Endothelial cell of umbilical vein (primary cell): Measurements from ENCODE around the gene ORC5. TPM values are rescaled to one million over a fixed set of nuclear protein-coding genes. Genes with fewer than 3 reads are reported as not detected.
A peak's percentile ranks its signal among the peaks of the same experiment; 100 is the strongest.

Experiments used
- BruUV-seq: library from RNA; stranded (reverse); fragments of 400-500 nt; replicated peaks from 2 replicates; lab custom pipeline; 2021; lab: Mats Ljungman, UMichigan
- CTCF ChIA-PET: fragments of 300-600, 350-600 bp; sonication (Branson Sonifier 250); formaldehyde crosslinking; loops from one replicate; lab custom pipeline; 2021; ENCODE audit warnings: antibody characterized with exemption, inconsistent platforms; lab: Charles Lee
- POLR2A ChIA-PET: fragments of 300-600, 350-600 bp; sonication (Branson Sonifier 250); formaldehyde crosslinking; loops from one replicate; lab custom pipeline; 2021; ENCODE audit warnings: antibody characterized with exemption, inconsistent platforms; lab: Charles Lee
- DNase-seq: peaks from one replicate; pipeline ENCODE4 v3.0.0-alpha.2; 2011; ENCODE audit warnings: low read depth, low spot score
- FAIRE-seq: peaks from 2 replicates; lab custom pipeline; 2011; peaks lifted over from hg19 to GRCh38; lab: Jason Lieb, UNC
- H2AFZ ChIP-seq: 2 replicates; pipeline ENCODE4 v1.6.0; 2012; ENCODE audit warnings: low read depth, low read length, control low read depth, inconsistent platforms
- H3K27ac ChIP-seq: 2 replicates; pipeline ENCODE4 v1.5.1; 2011; ENCODE audit warnings: low read depth, mild to moderate bottlenecking, control low read depth, low read length, moderate library complexity; ENCODE audit not compliant: insufficient read depth
- H3K27me3 ChIP-seq, 2 experiments: 2 replicates each; pipeline versions ENCODE4 v1.6.0 to v1.6.1; 2011; ENCODE audit warnings: low read length in 2 of 2, mixed read lengths in 1 of 2; ENCODE audit not compliant: control insufficient read depth in 2 of 2, insufficient read depth in 2 of 2
- H3K36me3 ChIP-seq, 2 experiments: 2 replicates in 1 of 2; 3 replicates in 1 of 2; pipeline ENCODE4 v1.5.1; 2011; ENCODE audit warnings: low read length in 2 of 2, mild to moderate bottlenecking in 1 of 2, moderate library complexity in 1 of 2; ENCODE audit not compliant: control insufficient read depth in 2 of 2, insufficient read depth in 2 of 2; ENCODE audit errors: extremely low read depth in 1 of 2
- H3K4me1 ChIP-seq: 3 replicates; pipeline ENCODE4 v1.5.1; 2011; ENCODE audit warnings: mild to moderate bottlenecking, low read length; ENCODE audit not compliant: control insufficient read depth, insufficient read depth; ENCODE audit errors: extremely low read depth
- H3K4me2 ChIP-seq: 2 replicates; pipeline ENCODE4 v1.6.1; 2011; ENCODE audit warnings: low read length, control low read depth, mixed read lengths; ENCODE audit not compliant: insufficient read depth
- H3K4me3 ChIP-seq, 3 experiments: fragments of 200-600 bp in 1 of 3; sonication (generic), shearing (Covaris generic) in 1 of 3; replicated peaks in 1 of 3; 2 replicates each; pipeline ENCODE4 v1.5.1; 2011 to 2016; ENCODE audit warnings: control low read depth in 3 of 3, low read length in 3 of 3, mild to moderate bottlenecking in 2 of 3, inconsistent platforms in 1 of 3, low read depth in 1 of 3, moderate library complexity in 1 of 3; ENCODE audit not compliant: insufficient read depth in 1 of 3
- H3K79me2 ChIP-seq: 2 replicates; pipeline ENCODE4 v1.6.0; 2012; ENCODE audit warnings: low read length, inconsistent platforms; ENCODE audit not compliant: control insufficient read depth, insufficient read depth
- H3K9ac ChIP-seq: replicated peaks from 2 replicates; pipeline ENCODE3; 2011; ENCODE audit warnings: low read length, control low read depth; ENCODE audit not compliant: insufficient read depth; ENCODE audit errors: extremely low read depth
- H3K9me1 ChIP-seq: replicated peaks from 3 replicates; pipeline ENCODE4 v1.6.0; 2011; ENCODE audit warnings: mild to moderate bottlenecking, low read length; ENCODE audit not compliant: control insufficient read depth, insufficient read depth; ENCODE audit errors: extremely low read depth
- H3K9me3 ChIP-seq: replicated peaks from 2 replicates; pipeline ENCODE4 v1.5.1; 2012; ENCODE audit warnings: low read length, inconsistent platforms; ENCODE audit not compliant: control insufficient read depth, insufficient read depth
- H4K20me1 ChIP-seq: replicated peaks from 2 replicates; pipeline ENCODE3; 2011; ENCODE audit warnings: mild to moderate bottlenecking, low read length; ENCODE audit not compliant: control insufficient read depth, insufficient read depth; ENCODE audit errors: extremely low read depth
- POLR2A ChIP-seq: IDR thresholded peaks from 2 replicates; pipeline ENCODE4 v1.6.1; 2012; ENCODE audit warnings: low read depth, mild to moderate bottlenecking, control low read depth, low read length
- dilution Hi-C: fragments of 300-500 bp; cut with MboI; formaldehyde crosslinking; loops from one replicate; pipeline ENCODE4 v1.15.0; 2019; ENCODE audit warnings: low sequenced_read_pairs; ENCODE audit not compliant: extremely low pct_ligation_motif_present
- intact Hi-C: fragments of 100-400 bp; cut with micrococcal nuclease; formaldehyde crosslinking; loops from one replicate; pipeline ENCODE4 v1.10.0; 2022
- polyA plus RNA-seq, 4 experiments: library from polyadenylated mRNA; depleted of rRNA in 3 of 4; stranded (reverse) in 3 of 4; unstranded in 1 of 4; fragments of >200 nt; gene quantifications; 2 replicates each; pipeline versions ENCODE4 v1.2.1 to v1.2.3, GENCODE V29; 2011 to 2012; ENCODE audit warnings: missing spikeins in 1 of 4
- total RNA-seq: library from RNA; stranded (reverse); gene quantifications from 2 replicates; pipeline ENCODE4 v1.2.3, GENCODE V29; 2021
- TF ChIP-seq, protein P1 (sequence below), 2 donors: IDR thresholded peaks; 1 replicate in 1 of 2; 2 replicates in 1 of 2; pipeline ENCODE4 v1.5.1; 2011; ENCODE audit warnings: low read length in 2 of 2, mild to moderate bottlenecking in 2 of 2, moderate library complexity in 2 of 2, control low read depth in 1 of 2, inconsistent platforms in 1 of 2, low read depth in 1 of 2; ENCODE audit not compliant: insufficient read depth in 1 of 2; ENCODE audit errors: extremely low read depth in 1 of 2
- TF ChIP-seq, protein P2 (sequence below): IDR thresholded peaks from 2 replicates; pipeline ENCODE4 v1.6.1; 2011; ENCODE audit not compliant: insufficient read depth, insufficient read length

ORC5 gene
- total and polyA plus RNA-seq, 2 donors (not counting 3 experiments of a cell fraction or from before 2014, with no cell fraction given): 7.9 to 21.1 TPM

DNA sequence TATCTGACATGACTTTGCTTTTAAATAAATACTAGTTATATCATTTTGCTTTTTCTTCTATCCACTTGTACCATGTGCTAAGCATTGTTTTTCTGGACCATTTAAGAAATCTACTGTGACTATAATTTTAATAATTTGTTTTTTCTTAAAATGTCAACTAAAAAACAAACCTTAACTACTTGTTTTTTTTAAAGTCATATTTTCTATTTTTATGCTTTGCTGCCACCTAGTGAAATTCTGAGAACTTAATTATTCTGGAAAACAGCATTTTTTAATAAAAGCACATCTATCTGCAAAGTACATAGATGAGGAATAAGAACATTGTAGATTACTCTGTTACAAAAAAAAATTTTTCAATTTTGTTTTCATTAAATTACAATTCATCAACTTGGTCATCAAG is 47.4 kb downstream of the ORC5 start:
- DNase-seq (peak; percentile 40), FAIRE-seq (no peak)
- intact Hi-C loops: loop anchor here (1.0 to 5.0 kb wide), 3 partner anchors 636 to 757 kb away; partner anchors contain the start of gene SLC26A5

DNA sequence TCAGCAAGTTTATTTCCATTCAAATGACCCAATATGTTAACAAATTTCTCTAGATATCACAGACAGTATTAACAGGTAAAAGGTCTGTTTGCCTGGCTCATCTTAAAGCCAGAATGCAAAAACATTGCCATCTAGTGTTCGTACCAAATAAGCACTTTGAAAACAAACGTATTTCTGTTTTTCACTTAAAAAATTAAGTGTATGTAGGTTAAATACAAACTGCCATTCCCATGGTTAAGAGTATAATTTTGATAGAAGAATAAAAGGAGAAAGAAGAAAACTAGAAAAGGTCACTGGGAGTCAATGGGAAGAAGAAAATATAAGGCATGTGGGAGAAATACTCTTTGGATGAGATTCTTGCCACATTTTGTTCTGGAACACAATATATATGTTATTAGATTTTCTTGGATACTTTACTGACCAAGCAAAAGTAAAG is 51.0 kb downstream of the ORC5 start:
- BruUV-seq: no TSS peak
- dilution Hi-C loops: no loop called here
- H4K20me1 ChIP-seq: no peaks in the 10 kb centered on the region
- ChIA-PET POLR2A (no interaction called here), CTCF (no interaction called here)
- no peak overlapping the region for H3K4me2 ChIP-seq
- H2AFZ ChIP-seq: no peak overlapping the region
- no peaks in the 10 kb centered on the region for H3K4me1 ChIP-seq
- TF ChIP-seq, protein P1, sequence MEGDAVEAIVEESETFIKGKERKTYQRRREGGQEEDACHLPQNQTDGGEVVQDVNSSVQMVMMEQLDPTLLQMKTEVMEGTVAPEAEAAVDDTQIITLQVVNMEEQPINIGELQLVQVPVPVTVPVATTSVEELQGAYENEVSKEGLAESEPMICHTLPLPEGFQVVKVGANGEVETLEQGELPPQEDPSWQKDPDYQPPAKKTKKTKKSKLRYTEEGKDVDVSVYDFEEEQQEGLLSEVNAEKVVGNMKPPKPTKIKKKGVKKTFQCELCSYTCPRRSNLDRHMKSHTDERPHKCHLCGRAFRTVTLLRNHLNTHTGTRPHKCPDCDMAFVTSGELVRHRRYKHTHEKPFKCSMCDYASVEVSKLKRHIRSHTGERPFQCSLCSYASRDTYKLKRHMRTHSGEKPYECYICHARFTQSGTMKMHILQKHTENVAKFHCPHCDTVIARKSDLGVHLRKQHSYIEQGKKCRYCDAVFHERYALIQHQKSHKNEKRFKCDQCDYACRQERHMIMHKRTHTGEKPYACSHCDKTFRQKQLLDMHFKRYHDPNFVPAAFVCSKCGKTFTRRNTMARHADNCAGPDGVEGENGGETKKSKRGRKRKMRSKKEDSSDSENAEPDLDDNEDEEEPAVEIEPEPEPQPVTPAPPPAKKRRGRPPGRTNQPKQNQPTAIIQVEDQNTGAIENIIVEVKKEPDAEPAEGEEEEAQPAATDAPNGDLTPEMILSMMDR (IDR thresholded peaks at IDR 0.05; ENCODE audit: extremely low read depth in 1 of 2, insufficient read depth in 1 of 2, low read depth in 1 of 2, low read length in 2 of 2): peak; percentile 34 to 41
- TF ChIP-seq, protein P2, sequence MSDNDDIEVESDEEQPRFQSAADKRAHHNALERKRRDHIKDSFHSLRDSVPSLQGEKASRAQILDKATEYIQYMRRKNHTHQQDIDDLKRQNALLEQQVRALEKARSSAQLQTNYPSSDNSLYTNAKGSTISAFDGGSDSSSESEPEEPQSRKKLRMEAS: no peak
- H3K27ac ChIP-seq: no peak overlapping the region
- H3K9me3 ChIP-seq: no peaks in the 10 kb centered on the region
- no peak overlapping the region for H3K4me3 ChIP-seq
- DNase-seq: peak; percentile 44
- no peak overlapping the region for H3K9ac ChIP-seq
- intact Hi-C loops: loop anchor here (1.0 to 10.0 kb wide), 6 partner anchors 165 to 710 kb away; no protein-coding TSS in a partner anchor
- no peaks in the 10 kb centered on the region for H3K36me3 ChIP-seq
- no peaks in the 10 kb centered on the region for H3K27me3 ChIP-seq
- H3K9me1 ChIP-seq: no peaks in the 10 kb centered on the region
- peaks cover 2% of the 10 kb centered on the region for H3K79me2 ChIP-seq
- FAIRE-seq: no peak

More for the DNA sequence above, 47.4 kb downstream of the ORC5 start:
- Histone ChIP-seq H3K4me3 (no peak overlapping the region), H3K9ac (no peak overlapping the region), H3K27ac (no peak overlapping the region), H3K9me3 (no peaks in the 10 kb centered on the region), H3K4me2 (no peak overlapping the region), H2AFZ (no peak overlapping the region), H3K4me1 (no peaks in the 10 kb centered on the region), H3K27me3 (no peaks in the 10 kb centered on the region), H3K9me1 (no peaks in the 10 kb centered on the region), H3K36me3 (peaks cover 0 to 3% of the 10 kb centered on the region in 2 experiments), H3K79me2 (peaks cover 2% of the 10 kb centered on the region), H4K20me1 (no peaks in the 10 kb centered on the region)
- dilution Hi-C loops: no loop called here
- ChIA-PET POLR2A (no interaction called here), CTCF (interaction anchor here (0.9 to 1.6 kb wide), 7 partner anchors 11 to 636 kb away, joined by 3 to 26 read pairs (median 4); no protein-coding TSS in a partner anchor)
- no TSS peak for BruUV-seq
- no peak for TF ChIP-seq POLR2A
- TF ChIP-seq, protein P1 (IDR thresholded peaks at IDR 0.05; ENCODE audit: extremely low read depth in 1 of 2, insufficient read depth in 1 of 2, low read depth in 1 of 2, low read length in 2 of 2): peak; percentile 4 to 10
